Measurements from ENCODE around the gene DZIP1. TPM values are rescaled to one million over a fixed set of nuclear protein-coding genes. Genes with fewer than 3 reads are reported as not detected.

The DZIP1 gene
- total and polyA plus RNA-seq, 2 of the 8 experiments (the other 6 are each of a cell fraction or from before 2014, with no cell fraction given), result 7.6 to 24.6 TPM

GRCh38 chr13:95570016-95570415 is 74.5 kb downstream of the DZIP1 start (continued):
- TF ChIP-seq, protein P1, sequence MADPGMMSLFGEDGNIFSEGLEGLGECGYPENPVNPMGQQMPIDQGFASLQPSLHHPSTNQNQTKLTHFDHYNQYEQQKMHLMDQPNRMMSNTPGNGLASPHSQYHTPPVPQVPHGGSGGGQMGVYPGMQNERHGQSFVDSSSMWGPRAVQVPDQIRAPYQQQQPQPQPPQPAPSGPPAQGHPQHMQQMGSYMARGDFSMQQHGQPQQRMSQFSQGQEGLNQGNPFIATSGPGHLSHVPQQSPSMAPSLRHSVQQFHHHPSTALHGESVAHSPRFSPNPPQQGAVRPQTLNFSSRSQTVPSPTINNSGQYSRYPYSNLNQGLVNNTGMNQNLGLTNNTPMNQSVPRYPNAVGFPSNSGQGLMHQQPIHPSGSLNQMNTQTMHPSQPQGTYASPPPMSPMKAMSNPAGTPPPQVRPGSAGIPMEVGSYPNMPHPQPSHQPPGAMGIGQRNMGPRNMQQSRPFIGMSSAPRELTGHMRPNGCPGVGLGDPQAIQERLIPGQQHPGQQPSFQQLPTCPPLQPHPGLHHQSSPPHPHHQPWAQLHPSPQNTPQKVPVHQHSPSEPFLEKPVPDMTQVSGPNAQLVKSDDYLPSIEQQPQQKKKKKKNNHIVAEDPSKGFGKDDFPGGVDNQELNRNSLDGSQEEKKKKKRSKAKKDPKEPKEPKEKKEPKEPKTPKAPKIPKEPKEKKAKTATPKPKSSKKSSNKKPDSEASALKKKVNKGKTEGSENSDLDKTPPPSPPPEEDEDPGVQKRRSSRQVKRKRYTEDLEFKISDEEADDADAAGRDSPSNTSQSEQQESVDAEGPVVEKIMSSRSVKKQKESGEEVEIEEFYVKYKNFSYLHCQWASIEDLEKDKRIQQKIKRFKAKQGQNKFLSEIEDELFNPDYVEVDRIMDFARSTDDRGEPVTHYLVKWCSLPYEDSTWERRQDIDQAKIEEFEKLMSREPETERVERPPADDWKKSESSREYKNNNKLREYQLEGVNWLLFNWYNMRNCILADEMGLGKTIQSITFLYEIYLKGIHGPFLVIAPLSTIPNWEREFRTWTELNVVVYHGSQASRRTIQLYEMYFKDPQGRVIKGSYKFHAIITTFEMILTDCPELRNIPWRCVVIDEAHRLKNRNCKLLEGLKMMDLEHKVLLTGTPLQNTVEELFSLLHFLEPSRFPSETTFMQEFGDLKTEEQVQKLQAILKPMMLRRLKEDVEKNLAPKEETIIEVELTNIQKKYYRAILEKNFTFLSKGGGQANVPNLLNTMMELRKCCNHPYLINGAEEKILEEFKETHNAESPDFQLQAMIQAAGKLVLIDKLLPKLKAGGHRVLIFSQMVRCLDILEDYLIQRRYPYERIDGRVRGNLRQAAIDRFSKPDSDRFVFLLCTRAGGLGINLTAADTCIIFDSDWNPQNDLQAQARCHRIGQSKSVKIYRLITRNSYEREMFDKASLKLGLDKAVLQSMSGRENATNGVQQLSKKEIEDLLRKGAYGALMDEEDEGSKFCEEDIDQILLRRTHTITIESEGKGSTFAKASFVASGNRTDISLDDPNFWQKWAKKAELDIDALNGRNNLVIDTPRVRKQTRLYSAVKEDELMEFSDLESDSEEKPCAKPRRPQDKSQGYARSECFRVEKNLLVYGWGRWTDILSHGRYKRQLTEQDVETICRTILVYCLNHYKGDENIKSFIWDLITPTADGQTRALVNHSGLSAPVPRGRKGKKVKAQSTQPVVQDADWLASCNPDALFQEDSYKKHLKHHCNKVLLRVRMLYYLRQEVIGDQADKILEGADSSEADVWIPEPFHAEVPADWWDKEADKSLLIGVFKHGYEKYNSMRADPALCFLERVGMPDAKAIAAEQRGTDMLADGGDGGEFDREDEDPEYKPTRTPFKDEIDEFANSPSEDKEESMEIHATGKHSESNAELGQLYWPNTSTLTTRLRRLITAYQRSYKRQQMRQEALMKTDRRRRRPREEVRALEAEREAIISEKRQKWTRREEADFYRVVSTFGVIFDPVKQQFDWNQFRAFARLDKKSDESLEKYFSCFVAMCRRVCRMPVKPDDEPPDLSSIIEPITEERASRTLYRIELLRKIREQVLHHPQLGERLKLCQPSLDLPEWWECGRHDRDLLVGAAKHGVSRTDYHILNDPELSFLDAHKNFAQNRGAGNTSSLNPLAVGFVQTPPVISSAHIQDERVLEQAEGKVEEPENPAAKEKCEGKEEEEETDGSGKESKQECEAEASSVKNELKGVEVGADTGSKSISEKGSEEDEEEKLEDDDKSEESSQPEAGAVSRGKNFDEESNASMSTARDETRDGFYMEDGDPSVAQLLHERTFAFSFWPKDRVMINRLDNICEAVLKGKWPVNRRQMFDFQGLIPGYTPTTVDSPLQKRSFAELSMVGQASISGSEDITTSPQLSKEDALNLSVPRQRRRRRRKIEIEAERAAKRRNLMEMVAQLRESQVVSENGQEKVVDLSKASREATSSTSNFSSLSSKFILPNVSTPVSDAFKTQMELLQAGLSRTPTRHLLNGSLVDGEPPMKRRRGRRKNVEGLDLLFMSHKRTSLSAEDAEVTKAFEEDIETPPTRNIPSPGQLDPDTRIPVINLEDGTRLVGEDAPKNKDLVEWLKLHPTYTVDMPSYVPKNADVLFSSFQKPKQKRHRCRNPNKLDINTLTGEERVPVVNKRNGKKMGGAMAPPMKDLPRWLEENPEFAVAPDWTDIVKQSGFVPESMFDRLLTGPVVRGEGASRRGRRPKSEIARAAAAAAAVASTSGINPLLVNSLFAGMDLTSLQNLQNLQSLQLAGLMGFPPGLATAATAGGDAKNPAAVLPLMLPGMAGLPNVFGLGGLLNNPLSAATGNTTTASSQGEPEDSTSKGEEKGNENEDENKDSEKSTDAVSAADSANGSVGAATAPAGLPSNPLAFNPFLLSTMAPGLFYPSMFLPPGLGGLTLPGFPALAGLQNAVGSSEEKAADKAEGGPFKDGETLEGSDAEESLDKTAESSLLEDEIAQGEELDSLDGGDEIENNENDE (IDR thresholded peaks at IDR 0.05; ENCODE audit: insufficient replicate concordance, low read length), result no peak
- TF ChIP-seq BACH1 (IDR thresholded peaks at IDR 0.05; ENCODE audit: low read length) (no peak), GABPA (IDR thresholded peaks at IDR 0.05; ENCODE audit: borderline replicate concordance, insufficient read depth, low read length) (no peak)

Data from H1 (cell line).